Stimulated activated CD4-positive, alpha-beta T cell treated with anti-CD3 and anti-CD28 coated beads, Interleukin-15, amount 100 ng/mL, for 1 hour (primary cell): ENCODE results near the gene COL23A1.
"Not testable (repeated sequence)": the region's sequence is repeated elsewhere in the genome, so short reads cannot be mapped to it uniquely, and the experiment has no call there.

Experiments
- DNase-seq, 2 donors: peaks; one replicate each; pipeline ENCODE4 v3.0.0-alpha.2; 2020; ENCODE audit warnings: low read depth in 1 of 2, low spot score in 1 of 2

COL23A1 gene

DNA sequence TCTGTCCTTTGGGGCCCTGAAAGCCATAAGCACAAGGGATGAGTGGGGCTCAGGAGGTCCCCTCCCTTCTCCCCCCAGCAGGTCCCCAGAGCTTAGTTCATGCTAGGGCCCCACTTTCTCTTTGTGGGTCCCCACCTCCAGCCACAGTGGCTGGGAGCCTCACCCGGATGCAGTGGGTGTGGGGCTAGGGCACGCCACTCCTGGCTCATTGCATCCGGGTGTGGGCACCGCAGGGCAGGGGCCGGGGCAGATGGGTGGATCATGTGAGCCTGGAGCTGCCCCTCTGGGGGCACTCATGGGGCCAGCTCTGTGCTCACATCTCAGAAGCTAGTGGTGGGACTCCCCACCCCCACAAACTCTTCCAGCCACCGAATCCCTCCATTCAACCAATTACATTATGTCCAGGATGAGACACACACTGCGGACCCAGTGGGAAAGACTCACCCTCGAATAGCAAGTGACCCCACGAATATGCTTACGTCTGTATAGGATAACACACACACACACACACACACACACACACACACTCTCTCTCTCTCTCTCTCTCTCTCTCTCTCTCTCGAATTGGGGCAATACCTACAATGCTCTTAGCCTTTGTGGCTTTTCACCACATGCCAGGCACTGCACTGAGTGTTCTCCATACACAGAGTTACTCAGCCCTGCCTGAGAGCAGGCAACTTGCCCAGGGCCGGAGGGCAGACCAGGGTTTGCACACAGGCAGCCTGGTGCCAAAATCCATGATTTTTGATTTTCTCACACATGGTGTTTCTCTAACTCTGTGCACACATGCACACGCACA, 340.8 kb downstream of the COL23A1 start:
- no peak for DNase-seq

- no peak for DNase-seq
Observed at GRCh38 chr5:178248750-178249149, 341.4 kb downstream of the COL23A1 start.

GRCh38 chr5:178247481-178248456, 342.4 kb downstream of the COL23A1 start:
- no peak for DNase-seq

GRCh38 chr5:178246624-178247279, 343.4 kb downstream of the COL23A1 start:
- DNase-seq = no peak

DNA sequence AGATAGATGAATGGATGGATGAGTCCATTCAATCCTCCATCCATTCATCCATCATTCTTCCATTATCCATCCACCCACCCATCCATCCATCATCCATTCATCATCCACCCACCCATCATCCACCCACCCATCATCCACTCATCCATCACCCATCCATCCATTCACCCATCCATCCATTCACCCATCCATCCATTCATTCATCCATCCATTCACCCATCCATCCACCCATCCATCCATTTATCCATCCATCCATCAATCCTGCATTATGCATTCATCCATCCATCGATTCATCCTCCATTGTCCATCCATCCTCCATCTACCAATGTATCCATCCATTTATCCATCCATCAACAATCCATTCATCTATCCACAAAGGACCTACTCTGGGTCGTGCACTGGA, 344.8 kb downstream of the COL23A1 start:
- no peak for DNase-seq

DNA sequence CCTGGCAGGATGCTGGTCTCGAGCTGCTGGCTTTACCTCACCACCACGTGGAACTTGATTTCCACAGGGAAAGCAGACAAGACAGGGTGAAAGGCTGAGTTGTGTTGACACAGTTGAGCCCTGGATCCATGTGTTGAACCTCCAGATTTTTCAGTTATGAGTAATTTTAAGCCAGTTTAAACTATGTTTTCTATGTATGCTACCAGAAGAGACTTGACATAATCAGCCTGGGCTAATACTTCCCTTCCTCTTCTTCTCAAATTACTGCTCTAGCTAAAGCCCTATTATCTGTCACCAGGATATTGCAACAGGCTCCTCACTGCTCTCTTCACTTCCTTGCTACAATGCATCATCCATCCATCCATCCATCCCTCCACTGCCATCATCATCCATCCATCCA, 345.6 kb downstream of the COL23A1 start:
- no peak for DNase-seq

DNA sequence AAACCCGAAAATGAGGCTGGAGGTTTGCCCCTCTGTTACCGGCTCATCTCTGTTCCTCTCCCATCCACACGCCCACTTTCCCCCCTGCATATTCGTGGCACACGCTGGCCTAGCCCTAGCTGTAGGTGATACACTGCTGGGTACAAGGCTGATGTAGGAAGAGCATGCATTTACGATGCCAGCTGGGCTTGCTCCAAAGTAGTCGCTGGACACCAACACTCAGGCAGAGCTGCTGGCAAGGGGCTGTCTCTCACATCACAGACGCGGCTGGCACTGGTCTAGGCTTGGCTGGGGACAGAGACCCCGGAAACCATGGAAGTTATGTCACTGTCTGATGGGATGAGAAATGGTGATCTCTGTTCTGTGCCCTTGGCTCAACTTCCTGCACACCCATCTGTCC, 347.8 kb downstream of the COL23A1 start:
- no peak for DNase-seq

- DNase-seq = no peak
Observed at GRCh38 chr5:178241688-178242231, 348.4 kb downstream of the COL23A1 start.

DNA sequence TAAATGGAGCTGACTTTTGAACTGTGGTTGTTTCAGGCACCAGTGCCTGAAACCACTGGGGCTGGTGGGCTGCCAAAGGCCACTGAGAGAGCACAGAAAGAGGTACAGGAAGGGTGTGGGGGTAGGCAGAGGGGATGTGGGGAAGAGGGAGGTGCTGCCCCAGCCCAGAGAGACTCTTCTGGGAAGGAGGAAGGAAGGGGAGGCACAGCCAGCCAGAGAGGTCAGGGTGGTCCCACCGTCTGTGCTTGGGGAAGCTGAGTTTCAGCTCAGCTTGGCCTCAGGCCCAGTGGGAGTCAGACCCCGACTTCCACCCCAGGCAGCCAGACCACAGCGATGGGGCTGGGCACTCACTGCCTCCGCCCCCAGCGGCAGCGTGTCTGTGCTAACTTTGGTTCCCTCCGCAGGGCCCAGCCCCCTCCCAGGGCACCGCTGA, 348.9 kb downstream of the COL23A1 start:
- DNase-seq = no peak

DNA sequence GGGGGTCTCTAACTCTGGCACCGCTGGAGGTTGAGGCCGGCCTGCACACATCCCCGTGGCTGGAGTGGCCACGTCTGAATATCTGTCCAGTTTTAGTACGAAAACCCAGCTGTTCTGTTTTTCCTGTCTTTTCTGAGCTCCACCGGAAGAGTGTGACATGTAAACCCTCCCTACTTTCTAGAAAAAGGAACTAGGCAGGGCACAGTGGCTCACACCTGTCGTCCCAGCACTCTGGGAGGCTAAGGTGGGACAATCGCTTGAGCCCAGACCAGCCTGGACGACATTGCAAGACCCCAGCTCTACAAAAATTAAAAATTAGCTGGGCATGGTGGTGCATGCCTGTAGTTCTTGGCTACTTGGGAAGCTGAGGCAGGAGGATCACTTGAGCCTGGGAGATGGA, 349.4 kb downstream of the COL23A1 start:
- DNase-seq = no peak

GRCh38 chr5:178240341-178240741, 349.9 kb downstream of the COL23A1 start:
- no peak for DNase-seq

DNA sequence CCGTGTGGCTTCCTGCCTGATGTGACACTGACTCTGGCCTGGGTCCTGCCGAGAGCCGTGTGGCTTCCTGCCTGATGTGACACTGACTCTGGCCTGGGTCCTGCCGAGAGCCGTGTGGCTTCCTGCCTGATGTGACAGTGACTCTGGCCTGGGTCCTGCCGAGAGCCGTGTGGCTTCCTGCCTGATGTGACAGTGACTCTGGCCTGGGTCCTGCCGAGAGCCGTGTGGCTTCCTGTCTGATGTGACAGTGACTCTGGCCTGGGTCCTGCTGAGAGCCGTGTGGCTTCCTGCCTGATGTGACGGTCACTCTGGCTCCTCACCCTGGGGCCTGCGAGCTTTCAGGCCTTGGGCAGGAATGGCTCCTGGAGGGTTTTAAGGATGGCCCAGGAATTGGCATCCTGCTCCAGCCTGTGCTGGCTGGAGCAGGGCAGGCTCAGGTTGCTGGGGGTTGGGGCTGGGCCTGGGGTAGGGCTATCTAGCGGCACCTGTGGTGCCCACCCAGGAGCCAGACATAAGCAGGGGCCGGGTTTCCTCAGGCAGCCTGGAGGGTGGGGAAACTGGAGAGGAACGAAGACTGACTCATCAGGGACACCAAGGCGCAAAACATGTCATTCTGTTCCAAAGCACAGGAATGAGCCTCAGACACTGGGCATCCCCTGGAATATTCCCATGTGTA, 350.4 kb downstream of the COL23A1 start:
- DNase-seq = not testable (repeated sequence)

DNA sequence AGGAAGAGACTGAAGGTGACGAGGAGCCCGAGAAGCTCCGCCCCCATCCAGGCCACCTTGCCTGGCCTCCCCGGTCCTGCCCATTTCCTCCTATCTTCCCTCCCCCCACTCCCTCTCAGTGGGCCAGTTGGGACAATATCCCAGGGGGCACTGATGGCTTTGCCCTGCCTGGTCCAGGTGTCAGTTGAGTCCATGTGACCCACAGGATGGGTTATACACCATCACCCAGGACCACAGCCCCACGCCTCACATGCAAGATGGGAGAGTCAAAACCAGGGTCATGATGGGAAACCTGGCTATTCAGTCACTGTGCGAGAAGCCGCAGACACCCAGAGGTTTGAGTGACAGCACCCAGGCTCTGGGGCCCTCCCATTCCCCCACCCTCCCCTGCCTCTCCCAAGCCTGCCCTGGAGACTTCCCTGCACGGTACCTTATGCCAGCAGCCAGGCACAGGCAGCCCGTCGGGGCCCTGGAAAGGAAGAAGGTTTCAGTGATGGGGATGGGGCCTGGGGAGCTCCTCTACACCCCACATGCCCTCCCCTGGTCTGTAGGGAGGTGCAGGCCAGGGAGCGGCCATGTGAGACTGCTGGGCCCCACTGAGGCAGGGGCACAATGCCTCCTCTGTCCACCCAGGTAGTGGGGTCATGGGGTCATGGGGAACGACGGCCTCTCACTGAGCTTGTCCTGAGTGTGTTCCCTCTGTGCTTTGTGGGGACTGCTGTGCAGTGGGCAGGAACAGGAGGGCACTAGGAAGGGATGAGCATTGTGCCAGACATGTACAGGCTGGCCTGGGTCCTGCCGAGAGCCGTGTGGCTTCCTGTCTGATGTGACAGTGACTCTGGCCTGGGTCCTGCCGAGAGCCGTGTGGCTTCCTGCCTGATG, 351.2 kb downstream of the COL23A1 start:
- no peak for DNase-seq

DNA sequence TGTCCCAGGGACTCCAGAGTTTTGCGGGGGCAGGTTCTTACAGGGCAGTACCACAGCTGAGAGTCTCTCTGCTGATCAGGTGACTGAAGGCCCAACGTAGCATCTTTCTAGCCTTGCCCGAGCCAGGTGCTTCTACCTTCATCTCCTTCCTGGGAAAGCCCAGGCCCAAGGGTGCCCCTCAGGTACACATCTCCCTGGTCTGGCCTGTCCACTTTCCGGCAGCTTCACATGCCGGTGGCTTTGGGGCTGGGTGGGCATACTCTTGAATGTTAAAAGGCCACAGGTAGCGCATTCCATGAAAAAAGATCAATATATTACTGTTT, 351.9 kb downstream of the COL23A1 start:
- no peak for DNase-seq

GRCh38 chr5:178237431-178238312, 352.5 kb downstream of the COL23A1 start:
- DNase-seq = no peak

- no peak for DNase-seq
Observed at GRCh38 chr5:178236679-178237078, 353.5 kb downstream of the COL23A1 start.

GRCh38 chr5:178236126-178236525, 354.1 kb downstream of the COL23A1 start:
- no peak for DNase-seq

GRCh38 chr5:178235588-178235974, 354.6 kb downstream of the COL23A1 start:
- no peak for DNase-seq
